Fibroblast of lung (primary cell): Measurements from ENCODE around the gene NMNAT2. TPM values are rescaled to one million over a fixed set of nuclear protein-coding genes. Genes with fewer than 3 reads are reported as not detected.

Source experiments
- DNase-seq, 2 donors: peaks; one replicate each; pipeline versions ENCODE4 v3.0.0 to v3.0.0-alpha.2; 2010; ENCODE audit warnings: low read depth in 2 of 2
- H2AFZ ChIP-seq: 2 replicates; pipeline ENCODE4 v1.5.1; 2012; ENCODE audit warnings: low read length, control low read depth, inconsistent platforms
- H3K27ac ChIP-seq: 2 replicates; pipeline ENCODE4 v1.5.1; 2011; ENCODE audit warnings: low read length, control low read depth; ENCODE audit not compliant: insufficient read depth
- H3K27me3 ChIP-seq: 2 replicates; pipeline ENCODE4 v1.5.1; 2011; ENCODE audit warnings: mild to moderate bottlenecking, low read length; ENCODE audit not compliant: control insufficient read depth, insufficient read depth
- H3K36me3 ChIP-seq: 2 replicates; pipeline ENCODE4 v1.5.1; 2011; ENCODE audit warnings: low read length; ENCODE audit not compliant: control insufficient read depth, insufficient read depth
- H3K4me1 ChIP-seq: 2 replicates; pipeline ENCODE4 v1.5.1; 2011; ENCODE audit warnings: low read length; ENCODE audit not compliant: control insufficient read depth, insufficient read depth; ENCODE audit errors: extremely low read depth
- H3K4me2 ChIP-seq: 2 replicates; pipeline ENCODE4 v1.5.1; 2011; ENCODE audit warnings: low read length, control low read depth; ENCODE audit not compliant: insufficient read depth; ENCODE audit errors: extremely low read depth
- H3K4me3 ChIP-seq, 4 experiments: fragments of 200-600 bp in 1 of 4; sonication (generic) in 1 of 4; replicated peaks in 1 of 4; 2 replicates each; pipeline ENCODE4 v1.5.1; 2011 to 2016; ENCODE audit warnings: low read length in 4 of 4, low read depth in 3 of 4, mild to moderate bottlenecking in 3 of 4, control low read depth in 2 of 4, inconsistent platforms in 1 of 4, mixed read lengths in 1 of 4; ENCODE audit not compliant: insufficient read depth in 1 of 4; ENCODE audit errors: control extremely low read depth in 1 of 4
- H3K79me2 ChIP-seq: 2 replicates; pipeline ENCODE4 v1.5.1; 2012; ENCODE audit warnings: mild to moderate bottlenecking, low read length, inconsistent platforms; ENCODE audit not compliant: control insufficient read depth, insufficient read depth
- H3K9ac ChIP-seq: 2 replicates; pipeline ENCODE4 v1.5.1; 2011; ENCODE audit warnings: mild to moderate bottlenecking, low read length, control low read depth; ENCODE audit not compliant: insufficient read depth
- H3K9me3 ChIP-seq: 2 replicates; pipeline ENCODE4 v1.5.1; 2012; ENCODE audit warnings: low read depth, low read length; ENCODE audit not compliant: control insufficient read depth, insufficient read depth
- H4K20me1 ChIP-seq: 2 replicates; pipeline ENCODE4 v1.5.1; 2011; ENCODE audit warnings: low read length; ENCODE audit not compliant: control insufficient read depth, insufficient read depth; ENCODE audit errors: extremely low read depth
- CTCF ChIP-seq, 2 donors: IDR thresholded peaks in 1 of 2; conservative IDR thresholded peaks in 1 of 2; 1 replicate in 1 of 2; 2 replicates in 1 of 2; pipeline ENCODE4 v1.5.1; 2011 to 2012; ENCODE audit warnings: low read length in 2 of 2, control low read depth in 1 of 2, inconsistent platforms in 1 of 2, low read depth in 1 of 2, mild to moderate bottlenecking in 1 of 2
- EZH2 ChIP-seq: IDR thresholded peaks from 2 replicates; pipeline ENCODE4 v1.5.1; 2012; ENCODE audit warnings: low read length, control low read depth, mild to moderate bottlenecking; ENCODE audit errors: missing control alignments
- polyA plus RNA-seq, 2 donors: library from polyadenylated mRNA; depleted of rRNA in 1 of 2; stranded (reverse) in 1 of 2; unstranded in 1 of 2; fragments of >200 nt; gene quantifications; 2 replicates each; pipeline ENCODE4 v1.2.1, GENCODE V29; 2011 to 2012; ENCODE audit warnings: missing spikeins in 1 of 2
- total RNA-seq: library from RNA; depleted of rRNA; stranded (reverse); fragments of >200 nt; gene quantifications from 2 replicates; pipeline ENCODE4 v1.2.1, GENCODE V29; 2014

The NMNAT2 gene
- total and polyA plus RNA-seq, 2 donors (not counting 1 experiment from before 2014, with no cell fraction given): under 0.01 to 0.61 TPM

GRCh38 chr1:183423541-183423940, 5.4 kb upstream of the NMNAT2 start:
- H3K4me3 ChIP-seq: no peak overlapping the region
- no peak overlapping the region for H3K27ac ChIP-seq
- H3K4me1 ChIP-seq: no peaks in the 10 kb centered on the region
- TF ChIP-seq EZH2: no peak
- TF ChIP-seq CTCF (conservative IDR thresholded peaks at IDR 0.05 in 1 of 2, IDR thresholded peaks at IDR 0.05 in 1 of 2; ENCODE audit: low read depth in 1 of 2, low read length in 2 of 2): no peak
- H2AFZ ChIP-seq: no peak overlapping the region
- no peak overlapping the region for H3K4me2 ChIP-seq
- H3K27me3 ChIP-seq: peaks cover 2% of the 10 kb centered on the region
- no peaks in the 10 kb centered on the region for H4K20me1 ChIP-seq
- H3K79me2 ChIP-seq: no peaks in the 10 kb centered on the region
- H3K36me3 ChIP-seq: no peaks in the 10 kb centered on the region
- DNase-seq: no peak
- no peaks in the 10 kb centered on the region for H3K9me3 ChIP-seq
- no peak overlapping the region for H3K9ac ChIP-seq

DNA sequence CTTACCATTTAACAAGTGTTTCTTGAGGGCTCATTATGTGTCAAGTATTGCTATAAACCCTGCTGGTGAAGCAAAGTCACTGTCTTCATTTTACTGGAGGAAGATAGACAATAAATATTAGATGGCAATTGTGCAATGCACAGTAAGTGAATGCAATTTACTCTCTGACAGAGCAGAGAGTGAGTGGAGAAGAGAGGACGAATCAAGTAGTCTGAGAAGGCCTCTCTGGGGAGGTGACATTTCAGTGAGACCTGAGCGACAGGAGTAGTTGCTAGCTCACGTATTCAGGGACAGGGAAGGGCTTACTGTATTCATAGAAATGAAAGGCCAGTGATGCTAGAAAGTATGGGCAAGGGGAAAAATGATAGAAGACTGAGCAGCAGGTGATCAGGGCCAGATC, 1.2 kb upstream of the NMNAT2 start:
- H3K36me3 ChIP-seq: no peaks in the 10 kb centered on the region
- H3K4me1 ChIP-seq: peaks cover 2% of the 10 kb centered on the region
- no peak overlapping the region for H3K27ac ChIP-seq
- no peaks in the 10 kb centered on the region for H4K20me1 ChIP-seq
- no peaks in the 10 kb centered on the region for H3K79me2 ChIP-seq
- DNase-seq: no peak
- H3K9me3 ChIP-seq: no peaks in the 10 kb centered on the region
- peaks cover 28% of the 10 kb centered on the region for H3K27me3 ChIP-seq
- no peak overlapping the region for H3K4me2 ChIP-seq
- no peak overlapping the region for H3K4me3 ChIP-seq
- H2AFZ ChIP-seq: no peak overlapping the region
- no peak overlapping the region for H3K9ac ChIP-seq
- TF ChIP-seq CTCF (conservative IDR thresholded peaks at IDR 0.05 in 1 of 2, IDR thresholded peaks at IDR 0.05 in 1 of 2; ENCODE audit: low read depth in 1 of 2, low read length in 2 of 2): no peak
- TF ChIP-seq EZH2: no peak

DNA sequence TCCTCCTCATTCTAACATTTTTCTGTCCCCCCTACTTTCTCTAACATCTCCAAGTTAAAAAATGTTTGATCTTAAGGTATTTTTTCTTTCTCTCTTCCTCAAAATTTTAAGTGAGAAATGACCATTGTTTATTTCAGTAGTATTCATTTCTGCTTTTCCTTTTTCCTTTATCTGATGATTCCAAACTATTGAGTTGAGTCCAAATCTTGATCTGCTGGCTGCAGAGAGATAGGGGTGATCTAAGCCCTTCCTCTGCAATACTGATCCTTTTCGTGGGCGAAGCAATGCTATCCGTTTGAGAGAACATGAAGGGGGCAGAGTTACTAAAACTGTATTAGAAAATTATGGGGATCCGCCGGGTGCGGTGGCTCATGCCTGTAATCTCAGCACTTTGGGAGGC, 516 bp upstream of the NMNAT2 start:
- Histone ChIP-seq H2AFZ (no peak overlapping the region), H3K36me3 (no peaks in the 10 kb centered on the region), H3K27me3 (peaks cover 28% of the 10 kb centered on the region), H3K79me2 (no peaks in the 10 kb centered on the region), H3K4me1 (peaks cover 2% of the 10 kb centered on the region), H3K4me3 (no peak overlapping the region), H3K27ac (no peak overlapping the region), H3K4me2 (no peak overlapping the region), H3K9me3 (no peaks in the 10 kb centered on the region), H4K20me1 (no peaks in the 10 kb centered on the region), H3K9ac (no peak overlapping the region)
- TF ChIP-seq CTCF (conservative IDR thresholded peaks at IDR 0.05 in 1 of 2, IDR thresholded peaks at IDR 0.05 in 1 of 2; ENCODE audit: low read depth in 1 of 2, low read length in 2 of 2): no peak
- no peak for DNase-seq
